OCI-LY1 (cell line): ENCODE results near the gene PRR36.
"Not testable (repeated sequence)": the region's sequence is repeated elsewhere in the genome, so short reads cannot be mapped to it uniquely, and the experiment has no call there.

Experiments
- H2AFZ ChIP-seq: fragments of 200-600 bp; sonication (generic), shearing (Covaris generic); 2 replicates; pipeline ENCODE4 v1.6.0; 2014; ENCODE audit warnings: antibody characterized with exemption, mild to moderate bottlenecking, low read length
- H3F3A ChIP-seq: fragments of 200-600 bp; sonication (generic), shearing (Covaris generic); 2 replicates; pipeline ENCODE4 v1.6.0; 2014; ENCODE audit warnings: mild to moderate bottlenecking, antibody characterized with exemption, low read length, moderate library complexity; ENCODE audit not compliant: insufficient read depth
- H3K27ac ChIP-seq: fragments of 200-600 bp; sonication (generic); 2 replicates; pipeline ENCODE4 v1.5.1; 2014; ENCODE audit warnings: low read length, mixed run types, mild to moderate bottlenecking, low read depth; ENCODE audit not compliant: poor library complexity, severe bottlenecking
- H3K27me3 ChIP-seq: fragments of 200-600 bp; sonication (generic); 2 replicates; pipeline ENCODE4 v1.6.0; 2014; ENCODE audit warnings: antibody characterized with exemption, mild to moderate bottlenecking, low read length, moderate library complexity; ENCODE audit not compliant: insufficient read depth
- H3K36me3 ChIP-seq: fragments of 200-600 bp; sonication (generic); 2 replicates; pipeline ENCODE4 v1.6.1; 2014; ENCODE audit warnings: mild to moderate bottlenecking, antibody characterized with exemption, low read length, moderate library complexity, mixed read lengths; ENCODE audit not compliant: insufficient read depth
- H3K4me1 ChIP-seq: fragments of 200-600 bp; sonication (generic); 2 replicates; pipeline ENCODE4 v1.5.1; 2014; ENCODE audit warnings: mild to moderate bottlenecking, low read length, moderate library complexity; ENCODE audit not compliant: insufficient read depth, severe bottlenecking
- H3K4me2 ChIP-seq: fragments of 200-600 bp; sonication (generic), shearing (Covaris generic); 2 replicates; pipeline ENCODE4 v1.6.1; 2014; ENCODE audit warnings: low read length
- H3K4me3 ChIP-seq: fragments of 200-600 bp; sonication (generic); 2 replicates; pipeline ENCODE4 v1.5.1; 2014; ENCODE audit warnings: low read length, low read depth, mild to moderate bottlenecking, mixed read lengths; ENCODE audit not compliant: poor library complexity, severe bottlenecking
- H3K79me2 ChIP-seq: fragments of 200-600 bp; shearing (Covaris generic); 2 replicates; pipeline ENCODE4 v1.6.1; 2016; ENCODE audit warnings: mixed run types, low read length, mixed read lengths; ENCODE audit not compliant: insufficient read depth
- H3K9ac ChIP-seq: fragments of 200-600 bp; sonication (generic), shearing (Covaris generic); 2 replicates; pipeline ENCODE4 v1.6.1; 2014; ENCODE audit warnings: mild to moderate bottlenecking, low read length, mixed read lengths
- H3K9me2 ChIP-seq: fragments of 200-600 bp; sonication (generic), shearing (Covaris generic); 2 replicates; pipeline ENCODE4 v1.6.1; 2014; ENCODE audit warnings: low read depth, mild to moderate bottlenecking, low read length, mixed read lengths
- H3K9me3 ChIP-seq: fragments of 200-600 bp; shearing (Covaris generic); 2 replicates; pipeline ENCODE4 v1.6.1; 2014; ENCODE audit warnings: low read length, mixed read lengths
- H4K20me1 ChIP-seq: fragments of 200-600 bp; sonication (generic), shearing (Covaris generic); 2 replicates; pipeline ENCODE4 v1.6.0; 2016; ENCODE audit warnings: mild to moderate bottlenecking, low read length; ENCODE audit not compliant: insufficient read depth
- EZH2 ChIP-seq: fragments of 200-600 bp; sonication (generic), shearing (Covaris generic); IDR thresholded peaks from 2 replicates; pipeline ENCODE4 v1.8.0; 2017; ENCODE audit warnings: borderline replicate concordance, mixed run types, mild to moderate bottlenecking, antibody characterized with exemption, low read length, moderate library complexity, mixed read lengths
- TF ChIP-seq, protein P1 (sequence below): fragments of 200-600 bp; sonication (generic), shearing (Covaris generic); IDR thresholded peaks from 2 replicates; pipeline ENCODE4 v1.5.1; 2017; ENCODE audit warnings: mild to moderate bottlenecking, antibody characterized with exemption, low read length, moderate library complexity, mixed read lengths

Gene PRR36

GRCh38 chr19:7859831-7860713 is 14.1 kb downstream of the PRR36 start:
- Histone ChIP-seq H2AFZ (no peak overlapping the region), H3K4me3 (no peak overlapping the region), H4K20me1 (no peaks in the 10 kb centered on the region), H3K9ac (no peak overlapping the region), H3F3A (no peaks in the 10 kb centered on the region), H3K79me2 (no peaks in the 10 kb centered on the region), H3K9me3 (no peaks in the 10 kb centered on the region), H3K36me3 (no peaks in the 10 kb centered on the region), H3K4me1 (peaks cover 8% of the 10 kb centered on the region), H3K27me3 (peaks cover 8% of the 10 kb centered on the region; the same call in 1 of the 2 replicates), H3K4me2 (no peak overlapping the region), H3K27ac (no peak overlapping the region), H3K9me2 (no peaks in the 10 kb centered on the region)
- TF ChIP-seq, protein P1, sequence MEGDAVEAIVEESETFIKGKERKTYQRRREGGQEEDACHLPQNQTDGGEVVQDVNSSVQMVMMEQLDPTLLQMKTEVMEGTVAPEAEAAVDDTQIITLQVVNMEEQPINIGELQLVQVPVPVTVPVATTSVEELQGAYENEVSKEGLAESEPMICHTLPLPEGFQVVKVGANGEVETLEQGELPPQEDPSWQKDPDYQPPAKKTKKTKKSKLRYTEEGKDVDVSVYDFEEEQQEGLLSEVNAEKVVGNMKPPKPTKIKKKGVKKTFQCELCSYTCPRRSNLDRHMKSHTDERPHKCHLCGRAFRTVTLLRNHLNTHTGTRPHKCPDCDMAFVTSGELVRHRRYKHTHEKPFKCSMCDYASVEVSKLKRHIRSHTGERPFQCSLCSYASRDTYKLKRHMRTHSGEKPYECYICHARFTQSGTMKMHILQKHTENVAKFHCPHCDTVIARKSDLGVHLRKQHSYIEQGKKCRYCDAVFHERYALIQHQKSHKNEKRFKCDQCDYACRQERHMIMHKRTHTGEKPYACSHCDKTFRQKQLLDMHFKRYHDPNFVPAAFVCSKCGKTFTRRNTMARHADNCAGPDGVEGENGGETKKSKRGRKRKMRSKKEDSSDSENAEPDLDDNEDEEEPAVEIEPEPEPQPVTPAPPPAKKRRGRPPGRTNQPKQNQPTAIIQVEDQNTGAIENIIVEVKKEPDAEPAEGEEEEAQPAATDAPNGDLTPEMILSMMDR, result no peak
- TF ChIP-seq EZH2, result no peak

DNA sequence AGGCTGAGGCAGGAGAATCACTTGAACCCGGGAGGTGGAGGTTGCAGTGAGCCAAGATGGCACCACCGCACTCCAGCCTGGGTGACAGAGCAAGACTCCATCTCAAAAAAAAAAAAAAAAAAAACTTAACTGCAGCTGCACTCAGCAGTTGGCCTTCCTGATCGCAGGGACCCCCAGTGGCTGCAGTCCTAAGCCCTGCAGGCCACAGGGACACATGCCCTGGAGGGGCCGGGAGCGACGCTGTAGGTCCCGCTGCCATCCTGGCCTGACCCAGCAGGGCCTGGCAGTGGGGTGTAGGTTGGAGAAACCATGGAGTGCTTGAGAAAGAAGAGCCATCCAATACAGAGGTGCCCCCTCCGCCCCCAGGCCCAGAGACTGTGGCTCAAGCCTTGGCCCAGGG is 15.1 kb downstream of the PRR36 start:
- H3F3A ChIP-seq, H3K4me3 ChIP-seq, H3K4me2 ChIP-seq, H3K9me3 ChIP-seq, H4K20me1 ChIP-seq, H3K36me3 ChIP-seq, H2AFZ ChIP-seq, H3K4me1 ChIP-seq, H3K9ac ChIP-seq, H3K27me3 ChIP-seq, H3K27ac ChIP-seq, H3K79me2 ChIP-seq, H3K9me2 ChIP-seq: not testable (repeated sequence)

DNA sequence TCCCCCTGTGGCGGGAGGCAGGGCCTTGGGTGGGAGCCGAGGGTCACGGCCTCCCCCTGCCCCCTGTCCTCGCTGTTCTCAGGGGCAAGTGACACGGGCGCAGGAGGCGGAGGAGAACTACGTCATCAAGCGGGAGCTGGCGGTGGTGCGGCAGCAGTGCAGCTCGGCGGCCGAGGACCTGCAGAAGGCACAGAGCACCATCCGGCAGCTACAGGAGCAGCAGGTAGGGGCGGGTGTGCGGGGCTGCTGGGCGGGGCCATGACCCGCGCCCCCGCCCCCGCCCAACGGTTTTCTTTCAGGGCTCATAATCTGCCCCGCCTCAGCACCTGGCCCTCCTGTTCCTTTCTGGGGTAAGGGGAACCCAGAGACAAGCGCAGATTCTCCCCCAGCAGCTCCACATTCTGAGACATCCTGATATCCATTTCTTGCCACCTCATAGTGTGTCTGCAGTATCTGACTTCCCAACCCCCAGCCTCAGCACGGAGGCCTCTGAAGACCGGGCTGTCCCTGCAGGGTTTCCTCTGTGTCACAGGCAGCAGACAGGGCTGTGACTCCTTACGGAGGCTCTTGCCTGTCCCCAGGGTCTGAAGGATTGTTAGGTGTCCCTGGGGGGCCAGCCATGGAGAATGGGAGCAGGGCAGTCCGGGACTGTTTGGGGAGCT is 15.9 kb downstream of the PRR36 start:
- Histone ChIP-seq H3K4me2 (peak overlapping the region; percentile 22; the same call in 1 of the 2 replicates), H3K36me3 (no peaks in the 10 kb centered on the region), H3K9me2 (no peaks in the 10 kb centered on the region), H3K4me3 (no peak overlapping the region), H3K4me1 (peaks cover 8% of the 10 kb centered on the region), H4K20me1 (no peaks in the 10 kb centered on the region), H2AFZ (no peak overlapping the region), H3K9me3 (no peaks in the 10 kb centered on the region), H3K9ac (no peak overlapping the region), H3F3A (no peaks in the 10 kb centered on the region), H3K79me2 (no peaks in the 10 kb centered on the region), H3K27me3 (peaks cover 8% of the 10 kb centered on the region; the same call in 1 of the 2 replicates), H3K27ac (no peak overlapping the region)
- TF ChIP-seq EZH2, result no peak
- TF ChIP-seq, protein P1, result no peak
